Embryonic facial prominence (tissue), 1 donor: ENCODE data around the gene FBXL12.
"Not testable (repeated sequence)": the region's sequence is repeated elsewhere in the genome, so short reads cannot be mapped to it uniquely, and the experiment has no call there.

ENCODE experiments used
- DNase-seq: peaks from one replicate; pipeline ENCODE4 v3.0.0-alpha.2; 2016; ENCODE audit errors: extremely low spot score

Gene FBXL12

GRCh38 chr19:9818734-9819595, at the start of gene FBXL12:
FBXL12 (minus strand) TSS chr19:9819079; CDS start chr19:9818813, 266 bp downstream.
- DNase-seq = peak; percentile 98

GRCh38 chr19:9865732-9866501, 47.0 kb upstream of the FBXL12 start:
- DNase-seq = no peak

GRCh38 chr19:9863759-9864158, 44.9 kb upstream of the FBXL12 start:
- no peak for DNase-seq

DNA sequence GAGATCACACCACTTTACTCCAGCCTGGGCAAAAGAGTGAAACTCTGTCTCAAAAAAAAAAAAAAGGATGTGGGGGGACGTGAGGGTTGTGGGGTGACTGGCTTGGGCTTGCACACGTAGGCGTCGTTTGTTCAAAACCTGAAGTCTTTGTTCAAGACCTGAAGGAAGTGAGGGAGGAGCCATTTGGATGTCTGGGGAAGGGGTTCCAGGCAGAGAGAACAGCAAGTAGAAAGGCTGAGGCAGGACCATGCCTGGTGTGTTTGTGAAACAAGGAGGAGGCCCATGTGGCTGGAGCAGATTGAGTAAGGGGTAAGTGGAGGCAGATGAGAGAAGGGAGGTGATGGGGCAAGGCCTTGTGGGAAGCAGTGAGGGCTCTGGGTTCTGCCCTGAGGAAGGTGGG, 44.1 kb upstream of the FBXL12 start:
- DNase-seq = no peak

GRCh38 chr19:9861503-9861902, 42.6 kb upstream of the FBXL12 start:
- no peak for DNase-seq

GRCh38 chr19:9860407-9860806, 41.5 kb upstream of the FBXL12 start:
- no peak for DNase-seq

DNA sequence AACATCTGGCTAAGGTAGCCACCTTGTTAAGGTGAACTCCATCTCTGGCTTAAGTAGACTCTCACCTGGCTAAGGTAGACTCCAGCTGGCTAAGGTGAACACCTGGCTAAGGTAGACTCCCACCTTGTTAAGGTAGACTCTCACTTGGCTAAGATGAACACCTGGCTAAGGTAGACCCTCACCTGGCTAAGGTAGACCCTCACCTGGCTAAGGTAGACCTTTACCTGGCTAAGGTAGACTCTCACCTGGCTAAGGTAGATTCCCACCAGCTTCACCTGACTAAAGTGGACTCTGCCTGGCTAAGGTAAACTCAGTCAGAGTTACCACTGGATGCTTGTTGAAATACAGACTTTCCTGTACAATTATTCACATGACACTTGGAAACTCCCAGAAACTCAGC, 39.9 kb upstream of the FBXL12 start:
- no peak for DNase-seq

DNA sequence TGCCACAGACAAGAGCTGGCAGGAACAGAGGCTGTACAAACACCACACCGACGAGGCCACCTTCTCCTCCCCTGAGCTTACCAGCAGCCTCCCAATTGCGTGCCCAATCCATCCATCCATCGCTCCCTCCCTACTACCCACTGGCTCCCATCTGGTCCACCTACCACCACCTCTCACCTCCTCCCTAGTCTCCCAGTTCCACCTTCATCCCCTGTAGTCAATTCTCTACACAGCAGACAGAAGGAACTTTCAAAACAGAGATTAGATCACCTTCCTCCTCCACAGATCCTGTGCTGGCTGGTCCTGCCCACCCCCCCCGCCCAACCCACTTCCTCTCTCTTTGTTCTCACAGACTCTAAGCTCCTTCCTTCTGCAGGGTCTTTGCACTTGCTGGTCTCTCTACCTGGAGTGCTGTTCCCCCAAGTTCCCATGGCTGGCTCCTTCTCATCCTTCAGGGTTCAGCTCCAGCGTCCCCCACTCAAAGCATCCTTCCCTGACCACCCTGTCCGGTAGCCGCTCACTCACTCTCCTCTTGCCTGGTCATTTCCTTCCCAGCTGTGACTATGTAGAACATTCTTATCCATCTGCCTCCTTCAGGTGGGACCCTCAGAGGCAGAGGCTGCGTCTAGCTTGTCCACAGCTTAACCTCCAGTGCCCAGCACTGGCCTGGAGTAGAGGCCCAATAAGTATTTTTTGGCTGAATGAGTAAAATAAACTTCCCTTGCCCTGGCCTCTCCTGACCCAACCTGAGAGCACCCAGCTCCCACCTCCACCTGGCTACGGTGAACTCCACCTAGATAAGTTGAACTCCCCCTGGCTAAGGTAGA, 39.3 kb upstream of the FBXL12 start:
- no peak for DNase-seq

DNA sequence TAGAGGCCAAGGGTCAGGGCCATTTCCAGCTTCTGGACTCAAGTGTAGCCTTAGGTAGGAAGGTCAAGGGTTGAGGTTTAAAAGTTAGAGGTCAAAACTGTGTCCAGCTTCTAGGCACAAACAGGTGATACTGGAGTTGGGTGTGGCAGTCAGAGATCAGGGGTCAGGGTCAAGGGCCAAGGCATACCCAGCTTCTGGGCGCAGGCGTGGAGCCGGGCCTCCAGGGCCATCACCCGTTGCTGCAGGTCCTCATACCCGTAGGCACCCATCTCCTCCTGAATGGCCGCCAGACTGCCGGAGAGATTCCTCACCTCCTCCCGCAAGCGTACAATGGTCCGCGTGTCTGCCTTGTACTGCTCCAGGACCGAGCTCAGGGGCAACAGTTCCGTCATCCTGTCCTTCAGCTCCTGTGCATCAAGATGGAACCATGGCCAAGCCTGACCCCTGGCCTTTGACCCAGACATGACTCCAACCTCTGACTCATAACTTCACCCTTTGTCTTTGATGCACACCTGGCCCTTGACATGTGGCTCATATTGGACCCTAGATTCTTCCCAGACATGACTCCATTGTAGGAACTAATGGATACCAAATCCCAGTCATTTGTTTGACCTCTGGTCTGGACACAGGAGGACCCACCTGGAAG, 38.3 kb upstream of the FBXL12 start:
- no peak for DNase-seq

- no peak for DNase-seq
Measured at GRCh38 chr19:9856609-9857008, 37.7 kb upstream of the FBXL12 start.

DNA sequence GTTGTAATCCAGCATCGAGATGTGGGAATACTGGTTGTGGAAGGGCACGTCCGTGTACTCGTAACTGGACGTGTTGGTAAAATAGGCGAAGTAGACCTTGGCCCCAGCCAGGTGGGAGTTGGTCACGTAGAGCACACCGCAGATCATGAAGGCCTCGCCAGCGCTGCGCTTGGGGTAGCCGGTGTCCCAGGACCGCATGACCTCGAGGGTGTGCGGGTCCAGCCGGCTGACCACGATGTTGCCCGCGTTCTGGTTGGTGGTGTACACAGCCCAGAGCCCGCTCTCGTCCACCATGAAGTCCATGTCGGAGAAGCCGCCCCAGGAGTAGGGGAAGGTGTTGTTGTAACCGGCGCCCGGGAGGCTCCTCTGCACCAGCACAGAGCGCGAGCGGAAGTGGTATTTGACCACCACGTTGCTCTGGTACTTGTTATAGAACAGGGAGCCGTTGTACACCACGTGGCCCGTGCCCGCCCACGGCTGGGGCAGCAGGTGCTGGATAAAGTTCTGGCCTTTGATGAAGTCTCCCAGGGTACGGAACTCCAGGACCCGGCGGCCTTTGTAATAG, 35.5 kb upstream of the FBXL12 start:
- no peak for DNase-seq

DNA sequence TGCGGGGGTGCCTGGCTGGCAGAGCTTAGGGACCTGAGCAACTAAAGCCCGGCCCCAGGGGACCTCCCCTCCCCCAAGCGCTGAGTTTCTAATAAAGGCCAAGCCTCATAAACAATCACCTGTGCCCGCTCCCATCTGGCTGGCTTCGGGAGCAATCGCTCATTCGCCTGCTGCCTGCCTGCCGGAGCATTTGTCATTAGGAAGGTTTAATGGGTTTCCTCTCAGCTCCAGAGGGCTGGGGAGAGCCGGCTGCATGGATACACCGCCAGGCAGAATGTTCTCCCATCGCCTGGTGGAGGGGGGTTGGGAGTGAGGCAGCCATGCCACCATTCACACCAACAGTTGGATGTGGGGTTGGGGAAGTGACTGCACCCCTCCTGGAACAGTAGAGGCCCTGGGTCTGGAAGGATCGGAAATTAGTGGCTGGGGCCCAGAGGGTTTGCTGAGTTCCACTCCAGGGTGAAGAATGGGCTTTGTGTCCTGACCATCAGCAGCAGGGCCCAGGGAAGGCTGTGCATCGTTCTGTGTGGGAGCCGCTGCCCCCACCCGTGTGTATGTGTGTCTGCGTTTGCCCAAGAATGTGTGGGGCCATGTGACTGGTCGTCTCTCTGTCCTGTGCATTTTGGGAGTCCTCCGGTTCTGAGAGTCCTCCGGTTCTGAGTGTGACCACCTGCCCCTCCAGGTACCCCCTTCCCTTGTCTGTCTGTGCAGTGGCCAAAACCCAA, 31.5 kb upstream of the FBXL12 start:
- no peak for DNase-seq

DNA sequence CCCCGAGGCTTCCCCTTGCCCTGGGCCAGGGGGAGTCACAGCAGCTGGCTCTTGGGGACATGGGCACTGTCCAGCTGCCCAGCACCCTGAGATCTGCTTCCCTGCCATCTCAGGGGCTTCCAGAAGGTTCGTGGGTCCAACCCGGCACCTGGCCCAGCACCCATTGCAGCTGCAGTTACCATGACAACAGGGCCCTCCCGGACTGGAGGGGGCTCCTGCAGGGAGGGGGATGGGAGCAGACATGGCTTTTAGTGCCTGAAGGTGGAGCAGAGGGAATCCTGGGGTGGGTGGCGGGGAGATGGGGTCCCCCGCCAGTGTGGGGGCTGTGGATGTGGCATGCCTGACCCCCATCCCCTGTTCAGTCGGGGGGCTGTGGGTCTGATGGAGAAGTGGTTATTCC, 30.9 kb upstream of the FBXL12 start:
- DNase-seq = no peak

DNA sequence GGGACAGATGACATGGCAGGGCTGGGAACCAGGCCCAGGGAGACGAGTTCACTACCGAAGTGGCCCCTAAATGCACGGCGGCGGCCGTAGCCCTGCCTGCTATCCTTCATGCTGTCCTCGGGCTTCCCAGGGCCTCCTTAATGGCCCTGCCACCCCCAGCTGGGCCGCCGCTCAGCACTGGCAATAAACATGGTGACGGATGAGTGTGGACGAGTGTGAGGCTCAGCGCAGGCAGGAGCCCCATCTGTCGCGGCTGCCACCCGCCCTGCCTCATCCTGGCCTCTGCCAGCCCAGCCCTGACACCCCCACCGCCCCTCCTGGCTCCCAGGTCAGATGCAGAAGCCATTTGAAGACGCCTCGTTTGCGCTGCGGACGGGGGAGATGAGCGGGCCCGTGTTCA, 29.9 kb upstream of the FBXL12 start:
- no peak for DNase-seq

DNA sequence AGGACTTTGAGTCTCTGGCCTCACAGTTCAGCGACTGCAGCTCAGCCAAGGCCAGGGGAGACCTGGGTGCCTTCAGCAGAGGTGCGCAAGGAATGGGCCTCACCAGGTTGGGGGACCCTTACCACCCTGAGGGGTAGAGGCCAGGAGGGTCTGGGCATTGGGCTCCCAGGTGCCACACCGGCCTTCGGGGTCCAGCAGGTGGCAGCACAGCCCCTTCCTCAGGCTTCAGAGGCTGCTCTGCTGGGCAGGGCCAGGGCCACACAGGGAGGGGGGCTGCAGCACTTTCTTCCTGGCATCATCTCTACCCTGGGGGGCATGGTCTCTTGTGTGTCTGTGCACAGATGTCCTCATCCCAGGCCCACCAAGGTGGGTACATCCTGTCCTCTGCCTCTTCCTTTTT, 29.2 kb upstream of the FBXL12 start:
- DNase-seq = no peak

- DNase-seq = no peak
Measured at GRCh38 chr19:9847087-9847671, 28.3 kb upstream of the FBXL12 start.

DNA sequence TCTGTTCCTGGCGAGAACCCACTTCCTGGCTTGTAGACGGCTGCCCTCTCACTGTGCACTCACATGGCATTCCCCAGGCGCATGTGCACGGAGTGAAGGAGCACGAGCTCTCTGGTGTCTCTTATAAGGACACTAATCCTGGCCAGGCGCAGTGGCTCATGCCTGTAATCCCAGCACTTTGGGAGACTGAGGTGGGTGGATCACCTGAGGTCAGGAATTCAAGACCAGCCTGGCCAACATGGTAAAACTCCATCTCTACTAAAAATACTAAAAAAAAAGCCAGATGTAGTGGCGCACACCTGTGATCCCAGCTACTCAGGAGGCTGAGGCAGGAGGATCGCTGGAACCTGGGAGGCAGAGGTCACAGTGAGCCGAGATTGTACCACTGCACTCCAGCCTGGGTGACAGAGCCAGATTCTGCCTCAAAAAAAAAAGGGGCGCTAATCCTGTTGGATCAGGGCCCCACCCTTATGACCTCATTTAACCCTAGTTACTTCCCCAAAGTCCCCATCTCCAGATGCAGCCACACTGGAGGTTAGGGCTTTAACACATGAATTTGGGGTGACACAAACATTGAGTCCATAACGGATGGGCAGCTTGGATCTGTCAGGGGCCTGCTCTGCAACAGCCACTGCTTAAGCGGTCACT, 24.9 kb upstream of the FBXL12 start:
- DNase-seq = not testable (repeated sequence)

GRCh38 chr19:9842834-9843625, 24.2 kb upstream of the FBXL12 start:
- no peak for DNase-seq

DNA sequence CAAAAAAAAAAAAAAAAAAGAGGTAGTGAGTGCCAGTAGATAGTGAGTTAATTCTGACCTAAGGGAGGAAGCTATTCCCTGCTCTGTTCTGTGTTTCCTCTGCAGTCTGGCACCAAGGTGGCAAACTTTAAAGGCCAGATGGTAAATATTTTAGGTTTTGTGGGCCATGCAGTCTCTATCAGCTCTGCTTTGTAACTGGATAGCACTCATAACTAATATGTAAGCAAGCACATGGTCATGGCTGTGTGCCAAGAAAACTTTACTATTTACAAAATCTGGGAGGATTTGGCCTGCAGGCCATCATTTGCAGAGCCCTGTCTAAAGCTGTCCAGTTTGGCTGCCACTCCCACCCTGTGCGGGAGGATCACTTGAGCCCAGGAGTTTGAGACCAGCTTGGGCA, 20.5 kb upstream of the FBXL12 start:
- no peak for DNase-seq
